Left lung (tissue), 10 donors: Measurements from ENCODE around the gene DTNBP1. TPM values are rescaled to one million over a fixed set of nuclear protein-coding genes. Genes with fewer than 3 reads are reported as not detected.

Experiments
- ATAC-seq: fragments of 200-7000 bp; cut with Tn5 transposase; one replicate; pipeline ENCODE4 v1.9.1; 2020; ENCODE audit warnings: moderate library complexity
- DNase-seq, 4 donors: peaks; one replicate each; pipeline ENCODE4 v3.0.0-alpha.2; 2013 to 2020
- H3K27ac ChIP-seq, 2 donors: fragments of 200-600 bp; sonication (generic) in 1 of 2; one replicate each; pipeline versions ENCODE4 v1.5.0 to v1.8.0; 2020 to 2021
- H3K27me3 ChIP-seq, 2 donors: fragments of 200-600 bp; sonication (generic) in 1 of 2; one replicate each; pipeline versions ENCODE4 v1.5.0 to v1.8.0; 2020 to 2021
- H3K36me3 ChIP-seq, 2 donors: fragments of 200-600 bp; sonication (generic) in 1 of 2; one replicate each; pipeline versions ENCODE4 v1.5.0 to v1.8.0; 2020 to 2021
- H3K4me1 ChIP-seq, 2 donors: fragments of 200-600 bp; one replicate each; pipeline ENCODE4 v1.8.0; 2021
- H3K4me3 ChIP-seq, 2 donors: fragments of 200-600 bp; sonication (generic) in 1 of 2; one replicate each; pipeline versions ENCODE4 v1.5.0 to v1.8.0; 2020 to 2021; ENCODE audit warnings: mild to moderate bottlenecking in 1 of 2
- H3K9me3 ChIP-seq, 2 donors: fragments of 200-600 bp; sonication (generic) in 1 of 2; one replicate each; pipeline versions ENCODE4 v1.5.0 to v1.8.0; 2020 to 2021
- intact Hi-C, 2 donors: fragments of 100-400 bp; cut with DNase I; formaldehyde crosslinking; loops; one replicate each; pipeline versions ENCODE4 v1.11.2 to v1.14.2; 2022
- polyA plus RNA-seq, 6 donors: library from polyadenylated mRNA; unstranded; fragments of 120-200 nt; gene quantifications; one replicate each; pipeline ENCODE4 v1.2.1, GENCODE V29; 2013; ENCODE audit not compliant: insufficient read length in 6 of 6
- total RNA-seq, 2 donors: library from RNA; stranded (reverse); fragmentation: NEBNext Ultra II Directional; extraction: Animal tissue kit (Norgen Biotek cat#: 25700); gene quantifications; one replicate each; pipeline ENCODE4 v1.2.1, GENCODE V29; 2021
- TF ChIP-seq, protein P1 (sequence below), 2 donors: fragments of 200-600 bp; sonication (generic) in 1 of 2; IDR thresholded peaks; one replicate each; pipeline versions ENCODE4 v1.5.0 to v1.8.0; 2021; ENCODE audit warnings: antibody characterized with exemption in 2 of 2
- donor health status: DM: no; HTN: yes; CAD: no.
- donor health status: DM: no; HTN: no; CAD: no.

Gene DTNBP1
- total and polyA plus RNA-seq, 8 donors: 15.3 to 18.5 (median 16.2) TPM

DNA sequence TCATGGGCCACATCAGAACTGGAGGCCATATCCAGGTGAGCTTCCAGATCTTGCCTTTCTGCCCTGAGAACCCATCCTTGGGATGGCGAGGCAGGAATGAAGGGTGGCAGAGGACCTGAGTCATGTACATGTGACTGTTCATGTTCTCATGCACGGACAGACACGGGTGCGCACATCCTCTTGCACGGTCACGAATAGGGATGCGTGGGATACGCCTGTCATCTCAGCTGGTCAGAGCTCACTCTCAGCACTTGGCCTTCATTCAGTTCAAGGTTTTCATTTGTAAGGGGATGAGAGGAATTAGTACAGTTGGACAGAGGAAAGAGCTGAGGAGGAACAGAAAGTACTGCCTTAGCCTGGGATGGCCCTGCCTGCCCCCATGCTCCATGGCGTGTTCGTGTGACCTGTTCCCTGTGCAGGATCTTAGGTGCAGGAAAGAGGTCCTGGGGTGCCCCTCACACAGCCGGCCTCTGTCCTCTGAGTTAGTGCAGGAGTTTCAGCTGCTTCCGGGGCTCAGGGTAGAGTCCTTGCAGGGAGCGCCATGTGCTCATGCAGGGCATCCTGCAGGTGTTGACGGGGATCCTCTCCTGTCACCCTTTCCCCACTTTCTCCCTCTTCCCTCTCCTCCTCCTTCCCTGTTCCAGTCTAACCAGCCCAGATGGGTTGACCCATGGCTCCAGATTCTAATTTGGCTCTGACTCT lies 173.4 kb downstream of the DTNBP1 start:
- H3K4me3 ChIP-seq: no peak overlapping the region
- no peaks in the 10 kb centered on the region for H3K9me3 ChIP-seq
- H3K27ac ChIP-seq: no peak overlapping the region
- TF ChIP-seq, protein P1, sequence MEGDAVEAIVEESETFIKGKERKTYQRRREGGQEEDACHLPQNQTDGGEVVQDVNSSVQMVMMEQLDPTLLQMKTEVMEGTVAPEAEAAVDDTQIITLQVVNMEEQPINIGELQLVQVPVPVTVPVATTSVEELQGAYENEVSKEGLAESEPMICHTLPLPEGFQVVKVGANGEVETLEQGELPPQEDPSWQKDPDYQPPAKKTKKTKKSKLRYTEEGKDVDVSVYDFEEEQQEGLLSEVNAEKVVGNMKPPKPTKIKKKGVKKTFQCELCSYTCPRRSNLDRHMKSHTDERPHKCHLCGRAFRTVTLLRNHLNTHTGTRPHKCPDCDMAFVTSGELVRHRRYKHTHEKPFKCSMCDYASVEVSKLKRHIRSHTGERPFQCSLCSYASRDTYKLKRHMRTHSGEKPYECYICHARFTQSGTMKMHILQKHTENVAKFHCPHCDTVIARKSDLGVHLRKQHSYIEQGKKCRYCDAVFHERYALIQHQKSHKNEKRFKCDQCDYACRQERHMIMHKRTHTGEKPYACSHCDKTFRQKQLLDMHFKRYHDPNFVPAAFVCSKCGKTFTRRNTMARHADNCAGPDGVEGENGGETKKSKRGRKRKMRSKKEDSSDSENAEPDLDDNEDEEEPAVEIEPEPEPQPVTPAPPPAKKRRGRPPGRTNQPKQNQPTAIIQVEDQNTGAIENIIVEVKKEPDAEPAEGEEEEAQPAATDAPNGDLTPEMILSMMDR (IDR thresholded peaks at IDR 0.05): no peak
- DNase-seq (no peak), ATAC-seq (no peak)
- H3K36me3 ChIP-seq: peaks cover 0 to 31% of the 10 kb centered on the region in 2 donors
- intact Hi-C loops: no loop called here
- H3K27me3 ChIP-seq: no peaks in the 10 kb centered on the region
- peaks cover 11% of the 10 kb centered on the region in 2 donors for H3K4me1 ChIP-seq

DNA sequence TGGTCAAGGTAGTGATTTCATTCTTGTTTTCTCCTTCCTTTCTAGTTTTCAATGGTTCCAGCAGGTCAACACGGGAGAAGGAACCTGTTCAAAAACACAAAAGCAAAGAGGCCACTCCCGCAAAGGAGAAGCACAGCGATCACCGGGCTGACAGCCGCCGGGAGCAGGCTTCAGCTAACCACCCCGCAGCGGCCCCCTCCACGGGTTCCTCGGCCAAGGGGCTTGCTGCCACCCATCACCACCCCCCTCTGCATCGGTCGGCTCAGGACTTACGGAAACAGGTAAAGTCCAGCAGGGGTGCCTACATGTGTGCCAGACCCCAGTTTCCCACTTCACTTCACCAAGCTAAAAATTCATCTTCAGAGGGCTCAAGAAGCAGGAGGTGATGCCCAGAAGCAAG lies 175.6 kb downstream of the DTNBP1 start:
- intact Hi-C loops: no loop called here

DNA sequence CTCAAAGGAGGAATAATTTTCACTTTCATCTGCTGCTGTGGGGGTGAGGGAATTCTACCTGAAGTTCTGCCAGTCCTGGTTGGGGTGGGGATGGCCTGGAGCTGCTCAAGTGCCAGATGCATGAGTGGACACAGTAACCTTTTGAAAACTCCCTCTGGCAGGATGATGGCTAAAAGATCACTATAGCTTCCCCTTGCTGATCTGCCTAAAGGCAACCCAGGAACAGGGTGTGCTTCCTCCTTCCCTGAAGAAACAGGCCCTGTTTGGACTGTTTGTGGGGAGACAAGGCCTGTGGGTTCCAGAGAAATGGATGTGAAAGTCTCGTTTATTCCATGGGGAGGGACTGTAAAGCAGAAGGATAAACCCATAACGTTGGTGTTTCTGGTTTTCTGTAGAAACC lies 176.9 kb downstream of the DTNBP1 start:
- no peak for DNase-seq
- H3K36me3 ChIP-seq: peaks cover 0 to 31% of the 10 kb centered on the region in 2 donors
- no peak for ATAC-seq
- H3K4me3 ChIP-seq: no peak overlapping the region
- no peak overlapping the region for H3K27ac ChIP-seq
- H3K27me3 ChIP-seq: no peaks in the 10 kb centered on the region
- TF ChIP-seq, protein P1 (IDR thresholded peaks at IDR 0.05): no peak
- intact Hi-C loops: no loop called here
- no peaks in the 10 kb centered on the region for H3K9me3 ChIP-seq
- H3K4me1 ChIP-seq: peaks cover 0 to 13% of the 10 kb centered on the region in 2 donors

More for the DNA sequence above, 175.6 kb downstream of the DTNBP1 start:
- Histone ChIP-seq H3K4me1 (peaks cover 11 to 19% of the 10 kb centered on the region in 2 donors), H3K36me3 (peaks cover 0 to 31% of the 10 kb centered on the region in 2 donors), H3K27ac (no peak overlapping the region), H3K4me3 (no peak overlapping the region), H3K9me3 (no peaks in the 10 kb centered on the region), H3K27me3 (no peaks in the 10 kb centered on the region)
- ATAC-seq (no peak), DNase-seq (peak in 1 of 4 donors; percentile 62)
- TF ChIP-seq, protein P1 (IDR thresholded peaks at IDR 0.05): no peak

DNA sequence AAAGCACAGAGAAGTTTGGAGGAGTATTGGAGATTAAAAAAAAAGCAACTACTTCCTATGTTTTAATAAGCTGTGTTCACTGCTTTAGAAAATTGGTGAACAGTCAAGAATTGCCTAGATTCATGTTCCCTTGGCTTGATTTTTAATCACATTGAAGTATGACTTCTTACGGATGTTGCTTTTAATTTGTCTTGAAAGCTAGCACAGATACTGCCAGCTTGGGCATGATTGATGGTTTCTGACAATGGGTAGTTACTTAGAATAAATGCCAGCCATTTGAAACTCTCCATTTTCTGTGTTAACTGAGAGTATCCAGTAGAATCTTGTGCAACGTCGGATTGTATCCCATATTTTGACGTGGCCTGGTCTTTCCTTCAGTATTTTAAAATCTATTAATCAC lies 178.0 kb downstream of the DTNBP1 start:
- H3K4me3 ChIP-seq: no peak overlapping the region
- H3K36me3 ChIP-seq: peaks cover 0 to 30% of the 10 kb centered on the region in 2 donors
- no peaks in the 10 kb centered on the region for H3K9me3 ChIP-seq
- no peak overlapping the region for H3K27ac ChIP-seq
- peaks cover 0 to 23% of the 10 kb centered on the region in 2 donors for H3K4me1 ChIP-seq
- DNase-seq (no peak), ATAC-seq (no peak)
- TF ChIP-seq, protein P1 (IDR thresholded peaks at IDR 0.05): no peak
- intact Hi-C loops: no loop called here
- no peaks in the 10 kb centered on the region for H3K27me3 ChIP-seq

DNA sequence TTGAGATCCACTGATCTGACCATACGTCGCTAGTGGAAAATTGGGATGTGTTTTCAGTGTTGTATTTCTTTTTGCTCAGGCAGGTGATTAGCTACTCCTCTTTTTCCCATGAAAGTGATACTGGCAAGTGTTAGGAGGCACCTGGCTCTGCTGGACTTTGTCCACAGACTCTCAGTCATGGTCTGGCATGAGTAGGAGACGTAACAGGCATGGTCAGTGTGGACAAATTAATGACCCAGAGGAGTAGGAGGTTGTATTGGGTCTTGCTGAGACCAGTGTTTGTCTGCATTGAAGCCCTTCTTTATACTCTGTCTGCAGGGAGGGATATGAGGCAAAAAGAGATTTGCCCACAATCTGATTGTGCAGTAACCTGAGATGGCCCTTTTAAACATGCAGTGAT lies 178.7 kb downstream of the DTNBP1 start:
- Histone ChIP-seq H3K4me1 (peaks cover 0 to 28% of the 10 kb centered on the region in 2 donors), H3K27ac (no peak overlapping the region), H3K9me3 (no peaks in the 10 kb centered on the region), H3K36me3 (peaks cover 0 to 23% of the 10 kb centered on the region in 2 donors), H3K4me3 (no peak overlapping the region), H3K27me3 (no peaks in the 10 kb centered on the region)
- no peak for DNase-seq
- ATAC-seq: no peak
- intact Hi-C loops: no loop called here
- TF ChIP-seq, protein P1 (IDR thresholded peaks at IDR 0.05): no peak
